Endothelial cell (in vitro differentiated cells): ENCODE measurements around the gene KLC1. TPM values are rescaled to one million over a fixed set of nuclear protein-coding genes. Genes with fewer than 3 reads are reported as not detected.
A peak's percentile ranks its signal among the peaks of the same experiment; 100 is the strongest.

ENCODE experiments used
- DNase-seq: peaks from one replicate; pipeline ENCODE4 v3.0.0; 2021; ENCODE audit warnings: low spot score
- H3K27ac Mint-ChIP-seq: one replicate; pipeline ENCODE4 v1.8.0; 2021; ENCODE audit warnings: mixed read lengths, inconsistent platforms; ENCODE audit not compliant: unreplicated experiment
- H3K27me3 Mint-ChIP-seq: one replicate; pipeline ENCODE4 v1.8.0; 2021; ENCODE audit warnings: mild to moderate bottlenecking, moderate library complexity, mixed read lengths, inconsistent platforms; ENCODE audit not compliant: unreplicated experiment
- H3K36me3 Mint-ChIP-seq: one replicate; pipeline ENCODE4 v1.8.0; 2021; ENCODE audit warnings: mild to moderate bottlenecking, low read depth, mixed read lengths, inconsistent platforms; ENCODE audit not compliant: unreplicated experiment
- H3K4me1 Mint-ChIP-seq: one replicate; pipeline ENCODE4 v1.8.0; 2021; ENCODE audit warnings: mild to moderate bottlenecking, mixed read lengths, inconsistent platforms; ENCODE audit not compliant: unreplicated experiment
- H3K4me3 Mint-ChIP-seq: one replicate; pipeline ENCODE4 v1.8.0; 2021; ENCODE audit warnings: mild to moderate bottlenecking, mixed read lengths, inconsistent platforms; ENCODE audit not compliant: unreplicated experiment
- H3K9me3 Mint-ChIP-seq: one replicate; pipeline ENCODE4 v1.8.0; 2021; ENCODE audit warnings: mixed read lengths, inconsistent platforms; ENCODE audit not compliant: unreplicated experiment
- total RNA-seq: library from RNA; stranded (reverse); fragmentation: NEBNext Ultra II Directional; extraction: Animal tissue kit (Norgen Biotek cat#: 25700); gene quantifications from one replicate; pipeline ENCODE4 v1.2.1, GENCODE V29; 2021; ENCODE audit not compliant: unreplicated experiment
- TF ChIP-seq, protein P1 (sequence below): fragments of 200-600 bp; sonication (generic); IDR thresholded peaks from one replicate; pipeline ENCODE4 v1.5.0; 2021; ENCODE audit warnings: antibody characterized with exemption; ENCODE audit not compliant: unreplicated experiment

KLC1 gene
- total RNA-seq, 1 donor from 2014 or later, result 220 TPM

DNA sequence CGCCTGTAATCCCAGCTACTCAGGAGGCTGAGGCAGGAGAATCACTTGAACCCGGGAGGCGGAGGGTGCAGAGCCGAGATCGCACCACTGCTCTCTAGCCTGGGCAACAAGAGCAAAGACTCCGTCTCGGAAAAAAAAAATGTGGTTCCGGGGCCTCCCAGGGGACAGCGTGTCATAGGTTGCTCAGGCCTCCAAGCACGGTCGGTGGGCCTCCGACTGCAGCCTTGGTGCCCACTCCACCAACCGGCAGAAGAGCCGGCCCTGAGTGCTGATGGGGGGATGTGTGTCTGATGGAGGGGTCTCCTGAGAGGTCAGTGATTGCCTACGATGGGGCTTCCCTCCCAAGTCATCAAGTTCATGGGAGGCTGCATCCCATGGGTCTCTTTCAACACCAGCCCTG lies 102.5 kb downstream of the KLC1 start:
- H3K36me3 Mint-ChIP-seq, result peaks cover 36% of the 10 kb centered on the region
- H3K4me3 Mint-ChIP-seq, result no peak overlapping the region
- DNase-seq, result no peak
- no peaks in the 10 kb centered on the region for H3K9me3 Mint-ChIP-seq
- H3K27me3 Mint-ChIP-seq, result peaks cover 7% of the 10 kb centered on the region
- peaks cover 22% of the 10 kb centered on the region for H3K4me1 Mint-ChIP-seq
- no peak overlapping the region for H3K27ac Mint-ChIP-seq
- TF ChIP-seq, protein P1, sequence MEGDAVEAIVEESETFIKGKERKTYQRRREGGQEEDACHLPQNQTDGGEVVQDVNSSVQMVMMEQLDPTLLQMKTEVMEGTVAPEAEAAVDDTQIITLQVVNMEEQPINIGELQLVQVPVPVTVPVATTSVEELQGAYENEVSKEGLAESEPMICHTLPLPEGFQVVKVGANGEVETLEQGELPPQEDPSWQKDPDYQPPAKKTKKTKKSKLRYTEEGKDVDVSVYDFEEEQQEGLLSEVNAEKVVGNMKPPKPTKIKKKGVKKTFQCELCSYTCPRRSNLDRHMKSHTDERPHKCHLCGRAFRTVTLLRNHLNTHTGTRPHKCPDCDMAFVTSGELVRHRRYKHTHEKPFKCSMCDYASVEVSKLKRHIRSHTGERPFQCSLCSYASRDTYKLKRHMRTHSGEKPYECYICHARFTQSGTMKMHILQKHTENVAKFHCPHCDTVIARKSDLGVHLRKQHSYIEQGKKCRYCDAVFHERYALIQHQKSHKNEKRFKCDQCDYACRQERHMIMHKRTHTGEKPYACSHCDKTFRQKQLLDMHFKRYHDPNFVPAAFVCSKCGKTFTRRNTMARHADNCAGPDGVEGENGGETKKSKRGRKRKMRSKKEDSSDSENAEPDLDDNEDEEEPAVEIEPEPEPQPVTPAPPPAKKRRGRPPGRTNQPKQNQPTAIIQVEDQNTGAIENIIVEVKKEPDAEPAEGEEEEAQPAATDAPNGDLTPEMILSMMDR, result no peak

DNA sequence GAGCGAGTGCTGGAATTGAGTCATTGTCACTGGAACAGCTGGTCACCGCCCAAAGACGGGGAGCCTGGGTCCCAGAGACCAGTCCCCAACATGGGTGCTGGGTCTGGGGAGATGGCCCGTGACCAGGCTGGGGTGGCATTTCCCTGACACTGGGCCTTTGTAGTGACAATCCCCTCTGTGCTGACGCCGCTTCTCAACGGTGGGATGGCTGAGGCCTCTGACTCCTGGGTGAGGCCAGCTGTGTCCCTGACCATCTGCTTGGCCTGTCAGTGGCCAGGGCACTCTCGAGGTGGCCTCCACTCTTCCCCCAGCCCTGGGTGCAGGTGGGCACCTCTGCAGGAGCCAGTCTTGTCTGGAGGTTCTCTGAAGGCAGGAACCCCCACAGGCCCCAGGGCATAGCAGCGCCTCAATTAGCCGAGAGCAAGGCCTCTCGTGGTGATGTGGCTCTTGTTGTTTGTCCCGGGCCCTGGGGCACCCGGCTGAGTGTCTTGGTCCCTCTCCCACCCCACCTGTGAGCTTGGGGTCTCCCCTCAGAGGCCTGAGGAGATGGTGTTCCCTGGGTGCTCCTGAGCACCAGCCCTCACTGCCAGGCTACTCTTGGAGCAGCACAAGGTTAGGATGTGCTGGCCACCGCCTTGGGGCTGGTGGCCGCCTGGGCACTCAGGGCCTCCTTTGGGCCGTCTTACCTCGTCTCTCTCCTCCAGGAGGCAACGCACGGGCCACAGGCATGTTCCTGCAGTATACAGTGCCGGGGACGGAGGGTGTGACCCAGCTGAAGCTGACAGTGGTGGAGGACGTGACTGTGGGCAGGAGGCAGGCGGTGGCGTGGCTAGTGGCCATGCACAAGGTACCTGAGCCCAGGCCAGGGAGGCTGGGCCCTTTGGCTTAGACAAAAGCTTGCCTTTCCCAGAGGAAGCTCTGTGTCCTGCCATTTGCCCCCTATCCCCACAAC lies 103.2 kb downstream of the KLC1 start:
- no peaks in the 10 kb centered on the region for H3K9me3 Mint-ChIP-seq
- peaks cover 42% of the 10 kb centered on the region for H3K36me3 Mint-ChIP-seq
- peaks cover 22% of the 10 kb centered on the region for H3K4me1 Mint-ChIP-seq
- no peak for DNase-seq
- TF ChIP-seq, protein P1, result no peak
- no peak overlapping the region for H3K4me3 Mint-ChIP-seq
- no peak overlapping the region for H3K27ac Mint-ChIP-seq
- H3K27me3 Mint-ChIP-seq, result peaks cover 7% of the 10 kb centered on the region

DNA sequence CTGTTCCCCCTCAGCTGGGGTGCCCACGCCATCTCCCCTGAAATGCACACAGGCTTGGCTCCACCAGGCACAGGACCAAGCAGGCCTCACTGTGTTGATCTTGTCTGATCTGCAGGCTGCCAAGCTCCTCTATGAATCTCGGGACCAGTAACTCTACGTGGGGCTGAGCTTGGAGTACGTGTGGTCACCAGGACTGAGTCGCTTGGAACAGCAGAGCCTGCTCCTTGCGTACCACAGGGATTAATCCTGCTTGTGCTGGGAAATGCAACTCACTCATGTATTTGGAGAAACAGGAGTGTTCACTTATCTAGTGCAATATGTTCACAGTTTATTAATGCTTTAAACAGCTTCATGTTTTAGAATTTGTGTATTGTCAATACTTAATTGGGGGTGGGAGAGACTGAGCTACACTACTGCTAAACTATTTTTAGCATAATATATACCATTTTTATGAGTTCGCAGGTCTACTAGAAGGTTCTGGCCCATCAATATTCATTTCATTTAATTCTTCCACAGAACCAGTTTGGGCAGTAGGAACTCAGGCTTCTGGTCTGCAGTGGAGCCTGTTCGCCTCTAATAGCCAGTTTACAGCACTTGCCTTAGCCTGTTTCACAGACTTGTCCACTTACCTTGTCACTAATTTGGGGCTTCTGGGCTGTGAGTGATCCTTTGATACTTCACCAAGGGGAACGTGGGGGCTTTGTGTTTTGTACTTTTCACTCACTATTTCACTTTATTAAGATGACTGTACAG lies 104.0 kb downstream of the KLC1 start:
- DNase-seq, result no peak
- H3K27ac Mint-ChIP-seq, result peak overlapping the region; percentile 57
- peaks cover 22% of the 10 kb centered on the region for H3K4me1 Mint-ChIP-seq

DNA sequence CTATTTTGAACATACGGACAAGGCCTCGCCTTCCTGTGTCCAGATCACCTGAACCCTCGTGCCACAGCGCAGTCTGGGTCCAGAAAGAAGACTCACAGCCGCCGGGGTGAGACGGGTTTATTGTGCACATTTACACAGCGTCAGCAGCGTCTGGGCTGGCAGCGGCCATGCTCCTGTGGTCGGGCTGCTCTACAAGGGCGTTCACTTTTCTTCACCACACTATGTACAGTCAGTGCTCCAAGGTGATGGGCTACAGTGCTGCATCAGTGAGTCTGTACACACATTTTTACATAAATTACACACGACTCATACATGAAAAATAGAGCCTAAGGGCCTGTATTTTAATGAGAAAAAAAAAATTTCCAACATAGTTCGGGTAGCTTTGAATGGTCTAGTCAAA lies 104.6 kb downstream of the KLC1 start:
- H3K4me3 Mint-ChIP-seq, result no peak overlapping the region
- no peak overlapping the region for H3K27ac Mint-ChIP-seq
- no peaks in the 10 kb centered on the region for H3K9me3 Mint-ChIP-seq
- peaks cover 14% of the 10 kb centered on the region for H3K27me3 Mint-ChIP-seq
- H3K4me1 Mint-ChIP-seq, result peaks cover 18% of the 10 kb centered on the region
- TF ChIP-seq, protein P1, result no peak
- H3K36me3 Mint-ChIP-seq, result peaks cover 53% of the 10 kb centered on the region
- no peak for DNase-seq

More for the DNA sequence above, 104.0 kb downstream of the KLC1 start:
- H3K4me3 Mint-ChIP-seq, result peak overlapping the region; percentile 42
- TF ChIP-seq, protein P1, result no peak
- peaks cover 50% of the 10 kb centered on the region for H3K36me3 Mint-ChIP-seq
- no peaks in the 10 kb centered on the region for H3K9me3 Mint-ChIP-seq
- H3K27me3 Mint-ChIP-seq, result peaks cover 12% of the 10 kb centered on the region
